ENCODE data around the gene KMT5C.

Gene KMT5C

DNA sequence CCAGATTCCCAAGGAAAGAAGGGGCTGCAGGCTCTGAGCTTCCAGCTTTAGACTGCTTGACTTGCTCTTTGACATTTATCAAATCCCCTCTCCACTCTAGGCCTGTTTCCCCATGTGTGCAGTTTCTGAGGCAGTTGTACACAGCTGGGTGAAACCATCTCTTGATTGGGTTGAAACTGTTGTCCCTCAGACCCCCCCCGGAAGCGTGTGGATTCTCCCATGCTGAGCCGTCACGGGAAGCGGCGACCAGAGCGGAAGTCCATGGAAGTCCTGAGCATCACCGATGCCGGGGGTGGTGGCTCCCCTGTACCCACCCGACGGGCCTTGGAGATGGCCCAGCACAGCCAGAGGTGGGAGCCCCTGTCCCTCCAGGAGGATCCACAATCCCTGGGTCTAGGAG is 36.2 kb upstream of the KMT5C start:
- no peak for DNase-seq (ENCODE audit: low read depth)
- TF ChIP-seq, protein P1, sequence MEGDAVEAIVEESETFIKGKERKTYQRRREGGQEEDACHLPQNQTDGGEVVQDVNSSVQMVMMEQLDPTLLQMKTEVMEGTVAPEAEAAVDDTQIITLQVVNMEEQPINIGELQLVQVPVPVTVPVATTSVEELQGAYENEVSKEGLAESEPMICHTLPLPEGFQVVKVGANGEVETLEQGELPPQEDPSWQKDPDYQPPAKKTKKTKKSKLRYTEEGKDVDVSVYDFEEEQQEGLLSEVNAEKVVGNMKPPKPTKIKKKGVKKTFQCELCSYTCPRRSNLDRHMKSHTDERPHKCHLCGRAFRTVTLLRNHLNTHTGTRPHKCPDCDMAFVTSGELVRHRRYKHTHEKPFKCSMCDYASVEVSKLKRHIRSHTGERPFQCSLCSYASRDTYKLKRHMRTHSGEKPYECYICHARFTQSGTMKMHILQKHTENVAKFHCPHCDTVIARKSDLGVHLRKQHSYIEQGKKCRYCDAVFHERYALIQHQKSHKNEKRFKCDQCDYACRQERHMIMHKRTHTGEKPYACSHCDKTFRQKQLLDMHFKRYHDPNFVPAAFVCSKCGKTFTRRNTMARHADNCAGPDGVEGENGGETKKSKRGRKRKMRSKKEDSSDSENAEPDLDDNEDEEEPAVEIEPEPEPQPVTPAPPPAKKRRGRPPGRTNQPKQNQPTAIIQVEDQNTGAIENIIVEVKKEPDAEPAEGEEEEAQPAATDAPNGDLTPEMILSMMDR (IDR thresholded peaks at IDR 0.05; ENCODE audit: low read length, missing control alignments): no peak
- H3K4me3 ChIP-seq (replicated peaks; ENCODE audit: low read depth, low read length): no peak overlapping the region

- TF ChIP-seq, protein P1 (IDR thresholded peaks at IDR 0.05; ENCODE audit: low read length, missing control alignments): no peak
- no peak for DNase-seq (ENCODE audit: low read depth)
- H3K4me3 ChIP-seq (replicated peaks; ENCODE audit: low read depth, low read length): no peak overlapping the region
Observed at GRCh38 chr19:55304279-55304978, 35.2 kb upstream of the KMT5C start.

DNA sequence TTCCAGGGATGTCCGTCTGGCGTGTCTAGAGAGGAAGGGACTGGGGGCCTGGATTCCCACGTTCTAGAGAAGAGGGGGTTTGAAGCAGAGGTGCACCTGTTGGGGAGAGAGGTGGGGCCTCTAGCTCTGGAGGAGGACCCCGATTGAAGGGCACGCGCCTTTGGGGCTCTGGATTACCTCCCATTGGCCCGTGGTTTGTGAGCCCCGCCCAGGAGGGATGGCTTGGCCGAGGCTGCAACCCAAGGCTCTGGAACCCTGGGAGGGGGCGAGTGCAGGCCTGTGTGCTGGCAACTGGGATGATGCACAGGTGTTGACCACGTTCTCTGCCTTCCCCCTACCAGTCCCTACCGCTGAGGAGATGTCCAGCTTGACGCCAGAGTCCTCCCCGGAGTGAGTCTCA is 34.7 kb upstream of the KMT5C start:
- DNase-seq (ENCODE audit: low read depth): no peak
- TF ChIP-seq, protein P1 (IDR thresholded peaks at IDR 0.05; ENCODE audit: low read length, missing control alignments): no peak
- H3K4me3 ChIP-seq (replicated peaks; ENCODE audit: low read depth, low read length): no peak overlapping the region

- H3K4me3 ChIP-seq (replicated peaks; ENCODE audit: low read depth, low read length): no peak overlapping the region
- TF ChIP-seq, protein P1 (IDR thresholded peaks at IDR 0.05; ENCODE audit: low read length, missing control alignments): no peak
- DNase-seq (ENCODE audit: low read depth): peak; percentile 31
Observed at GRCh38 chr19:55305491-55305890, 34.2 kb upstream of the KMT5C start.

DNA sequence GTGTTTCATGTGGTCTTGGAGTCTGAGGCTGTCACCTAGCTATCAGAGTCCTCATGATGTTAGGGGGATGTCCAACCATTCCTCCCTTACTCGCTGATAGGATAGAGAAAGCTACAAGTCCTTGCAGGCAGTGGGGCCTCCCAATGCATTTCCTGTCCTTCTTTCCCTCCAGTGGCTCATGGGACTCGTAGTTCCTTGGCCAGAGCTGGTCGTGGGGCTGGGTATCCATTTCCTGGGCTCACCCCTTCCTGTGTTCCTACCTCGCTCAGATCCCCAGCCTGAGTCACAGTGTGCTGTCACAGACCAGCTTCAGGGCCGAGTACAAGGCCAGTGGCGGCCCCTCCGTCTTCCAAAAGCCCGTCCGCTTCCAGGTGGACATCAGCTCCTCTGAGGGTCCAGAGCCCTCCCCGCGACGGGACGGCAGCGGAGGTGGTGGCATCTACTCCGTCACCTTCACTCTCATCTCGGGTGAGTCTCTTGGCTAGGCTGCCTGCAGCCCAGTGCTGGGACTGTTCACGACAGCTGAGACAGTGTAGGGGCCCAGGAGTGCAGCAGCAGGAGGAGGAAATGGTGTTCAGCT is 33.6 kb upstream of the KMT5C start:
- no peak for DNase-seq (ENCODE audit: low read depth)
- H3K4me3 ChIP-seq (replicated peaks; ENCODE audit: low read depth, low read length): no peak overlapping the region
- TF ChIP-seq, protein P1 (IDR thresholded peaks at IDR 0.05; ENCODE audit: low read length, missing control alignments): no peak

GRCh38 chr19:55306712-55307111 is 33.0 kb upstream of the KMT5C start:
- H3K4me3 ChIP-seq (replicated peaks; ENCODE audit: low read depth, low read length): no peak overlapping the region
- no peak for DNase-seq (ENCODE audit: low read depth)
- TF ChIP-seq, protein P1 (IDR thresholded peaks at IDR 0.05; ENCODE audit: low read length, missing control alignments): no peak

DNA sequence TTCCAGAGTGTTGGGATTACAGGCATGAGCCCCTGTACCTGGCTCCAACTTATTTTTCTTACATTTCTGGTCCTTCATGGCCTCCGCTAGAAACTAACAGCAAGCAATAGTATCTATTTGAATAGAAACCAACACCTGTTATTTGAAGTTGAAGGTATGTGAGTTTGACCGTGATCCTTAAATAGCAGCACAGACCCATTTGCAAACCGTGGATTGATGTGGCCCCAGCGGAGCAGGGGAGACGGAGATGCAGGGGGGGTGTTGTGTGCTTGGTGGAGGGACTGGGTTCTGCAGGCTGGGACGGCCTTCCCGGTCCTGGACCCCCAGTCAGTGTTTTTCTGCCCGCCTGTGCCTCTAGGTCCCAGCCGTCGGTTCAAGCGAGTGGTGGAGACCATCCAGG is 31.4 kb upstream of the KMT5C start:
- DNase-seq (ENCODE audit: low read depth): no peak
- TF ChIP-seq, protein P1 (IDR thresholded peaks at IDR 0.05; ENCODE audit: low read length, missing control alignments): no peak
- H3K4me3 ChIP-seq (replicated peaks; ENCODE audit: low read depth, low read length): no peak overlapping the region
